Endodermal cell (in vitro differentiated cells): ENCODE measurements around the gene RIPK3. TPM values are rescaled to one million over a fixed set of nuclear protein-coding genes. Genes with fewer than 3 reads are reported as not detected.

Experiments used
- DNase-seq: peaks from one replicate; pipeline ENCODE4 v3.0.0-alpha.2; 2017
- H3K27ac ChIP-seq: 2 replicates; pipeline ENCODE4 v1.5.1; 2013; ENCODE audit warnings: mild to moderate bottlenecking, low read depth, low read length, moderate library complexity
- H3K27me3 ChIP-seq: 2 replicates; pipeline ENCODE4 v1.6.1; 2013; ENCODE audit warnings: mild to moderate bottlenecking, low read length, moderate library complexity; ENCODE audit not compliant: insufficient read depth, control insufficient read depth, poor library complexity, severe bottlenecking
- H3K36me3 ChIP-seq: 2 replicates; pipeline ENCODE4 v1.7.0; 2013; ENCODE audit warnings: mild to moderate bottlenecking, low read length, moderate library complexity; ENCODE audit not compliant: control insufficient read depth, insufficient read depth
- H3K4me1 ChIP-seq: one replicate; pipeline ENCODE4 v1.7.0; 2013; ENCODE audit warnings: low read length; ENCODE audit not compliant: control insufficient read depth, insufficient read depth
- H3K4me3 ChIP-seq: 2 replicates; pipeline ENCODE4 v1.5.1; 2013; ENCODE audit warnings: mild to moderate bottlenecking, low read length, moderate library complexity
- H3K9ac ChIP-seq: 2 replicates; pipeline ENCODE4 v1.6.1; 2013; ENCODE audit warnings: mild to moderate bottlenecking, low read length, moderate library complexity; ENCODE audit not compliant: poor library complexity, severe bottlenecking; ENCODE audit errors: extremely low read depth
- H3K9me3 ChIP-seq: 2 replicates; pipeline ENCODE4 v1.6.1; 2013; ENCODE audit warnings: mild to moderate bottlenecking, low read length, moderate library complexity; ENCODE audit not compliant: control insufficient read depth
- H3K27ac Mint-ChIP-seq: 2 replicates; pipeline ENCODE4 v1.8.0; 2020; ENCODE audit warnings: mixed read lengths
- H3K27me3 Mint-ChIP-seq: 2 replicates; pipeline ENCODE4 v1.8.0; 2021; ENCODE audit warnings: mild to moderate bottlenecking, mixed read lengths; ENCODE audit not compliant: insufficient read depth
- H3K36me3 Mint-ChIP-seq: 2 replicates; pipeline ENCODE4 v1.8.0; 2020; ENCODE audit warnings: low read depth, mixed read lengths
- H3K4me1 Mint-ChIP-seq: 2 replicates; pipeline ENCODE4 v1.8.0; 2020; ENCODE audit warnings: mixed read lengths
- H3K4me3 Mint-ChIP-seq: 2 replicates; pipeline ENCODE4 v1.8.0; 2020; ENCODE audit warnings: mild to moderate bottlenecking, moderate library complexity, mixed read lengths
- H3K9me3 Mint-ChIP-seq: 2 replicates; pipeline ENCODE4 v1.8.0; 2020; ENCODE audit warnings: mild to moderate bottlenecking, mixed read lengths
- CTCF ChIP-seq: fragments of 200-600 bp; sonication (generic); conservative IDR thresholded peaks from 2 replicates; pipeline ENCODE4 v1.5.0; 2021; ENCODE audit warnings: antibody characterized with exemption, mild to moderate bottlenecking
- WGBS, 2 experiments: methylation state at CpG; one replicate each; pipeline versions ENCODE4 v1.1.5 to v1.1.7; 2013; ENCODE audit warnings: missing lambda C conversion rate in 2 of 2, mixed read lengths in 1 of 2; ENCODE audit not compliant: insufficient coverage in 1 of 2, insufficient read length in 1 of 2; 5-methylcytosine and 5-hydroxymethylcytosine counted together
- total RNA-seq, 2 donors: library from RNA; stranded (reverse); fragmentation: NEBNext Ultra II Directional in 1 of 2; extraction: Animal tissue kit (Norgen Biotek cat#: 25700) in 1 of 2; gene quantifications; 2 replicates in 1 of 2; 3 replicates in 1 of 2; pipeline ENCODE4 v1.2.1, GENCODE V29; 2021

The RIPK3 gene
- total RNA-seq, 2 donors from 2014 or later = not detected

- no peak for TF ChIP-seq CTCF
- H3K9ac ChIP-seq = no peak overlapping the region
- peaks cover 5% of the 10 kb centered on the region for H3K36me3 Mint-ChIP-seq
- H3K27ac ChIP-seq = no peak overlapping the region
- H3K36me3 ChIP-seq = peaks cover 6% of the 10 kb centered on the region
- peaks cover 43% of the 10 kb centered on the region for H3K27me3 Mint-ChIP-seq
- H3K4me3 ChIP-seq = no peak overlapping the region
- no peak overlapping the region for H3K27ac Mint-ChIP-seq
- H3K4me1 ChIP-seq = no peaks in the 10 kb centered on the region
- H3K4me3 Mint-ChIP-seq = no peak overlapping the region
- no peak for DNase-seq
- H3K4me1 Mint-ChIP-seq = peaks cover 2% of the 10 kb centered on the region
- 83 to 85% methylated on average over 1 to 2 of the region's 2 CpGs for WGBS, 2 experiments
- H3K9me3 Mint-ChIP-seq = no peaks in the 10 kb centered on the region
- H3K9me3 ChIP-seq = no peaks in the 10 kb centered on the region
- no peaks in the 10 kb centered on the region for H3K27me3 ChIP-seq
These were observed 25.9 kb downstream of the RIPK3 start for GRCh38 chr14:24313913-24314312.

- Mint-ChIP-seq H3K9me3 (no peaks in the 10 kb centered on the region), H3K36me3 (peaks cover 8% of the 10 kb centered on the region), H3K4me1 (peaks cover 5% of the 10 kb centered on the region), H3K27ac (no peak overlapping the region), H3K27me3 (peaks cover 34% of the 10 kb centered on the region), H3K4me3 (no peak overlapping the region)
- Histone ChIP-seq H3K27me3 (no peaks in the 10 kb centered on the region), H3K36me3 (peaks cover 11% of the 10 kb centered on the region), H3K9ac (no peak overlapping the region), H3K27ac (no peak overlapping the region), H3K4me1 (no peaks in the 10 kb centered on the region), H3K4me3 (no peak overlapping the region), H3K9me3 (no peaks in the 10 kb centered on the region)
- TF ChIP-seq CTCF = no peak
- 91% methylated on average over 7 to 9 of the region's 9 CpGs for WGBS, 2 experiments
- DNase-seq = no peak
These were observed 26.9 kb downstream of the RIPK3 start for GRCh38 chr14:24312736-24313507.

GRCh38 chr14:24311837-24312615, 27.8 kb downstream of the RIPK3 start:
- Mint-ChIP-seq H3K9me3 (no peaks in the 10 kb centered on the region), H3K27me3 (peaks cover 25% of the 10 kb centered on the region), H3K4me3 (no peak overlapping the region), H3K27ac (no peak overlapping the region), H3K36me3 (peaks cover 11% of the 10 kb centered on the region), H3K4me1 (peaks cover 10% of the 10 kb centered on the region)
- H3K9me3 ChIP-seq = no peaks in the 10 kb centered on the region
- no peak for DNase-seq
- 88 to 100% methylated on average over 1 of the region's 1 CpG for WGBS, 2 experiments
- no peak overlapping the region for H3K4me3 ChIP-seq
- TF ChIP-seq CTCF = no peak
- H3K27me3 ChIP-seq = no peaks in the 10 kb centered on the region
- H3K4me1 ChIP-seq = no peaks in the 10 kb centered on the region
- no peak overlapping the region for H3K27ac ChIP-seq
- H3K9ac ChIP-seq = no peak overlapping the region
- H3K36me3 ChIP-seq = peaks cover 12% of the 10 kb centered on the region
